SU-DHL-6 (cell line): ENCODE data around the gene PPP1R14B.

ENCODE experiments used
- H2AFZ ChIP-seq: fragments of 200-600 bp; sonication (generic); 2 replicates; pipeline ENCODE4 v1.6.1; 2014; ENCODE audit warnings: low read depth, mild to moderate bottlenecking, moderate library complexity, mixed read lengths, antibody characterized with exemption, low read length; ENCODE audit not compliant: severe bottlenecking
- H3F3A ChIP-seq: fragments of 200-600 bp; shearing (Covaris generic); 2 replicates; pipeline ENCODE4 v1.6.0; 2016; ENCODE audit warnings: antibody characterized with exemption, mild to moderate bottlenecking; ENCODE audit not compliant: insufficient read depth
- H3K27ac ChIP-seq: fragments of 200-600 bp; sonication (generic); 2 replicates; pipeline ENCODE4 v1.5.1; 2016; ENCODE audit warnings: low read depth, mild to moderate bottlenecking, low read length, moderate library complexity, mixed read lengths
- H3K27me3 ChIP-seq: fragments of 200-600 bp; sonication (generic), shearing (Covaris generic); 2 replicates; pipeline ENCODE4 v1.6.0; 2014; ENCODE audit warnings: mild to moderate bottlenecking, low read length
- H3K36me3 ChIP-seq: fragments of 200-600 bp; sonication (generic); 2 replicates; pipeline ENCODE4 v1.6.1; 2014; ENCODE audit warnings: mild to moderate bottlenecking, low read length, mixed read lengths
- H3K4me2 ChIP-seq: fragments of 300-600, 200-600 bp; shearing (Covaris generic), sonication (generic); 2 replicates; pipeline ENCODE4 v1.6.0; 2014; ENCODE audit warnings: low read length, low read depth, mild to moderate bottlenecking; ENCODE audit not compliant: poor library complexity, severe bottlenecking
- H3K4me3 ChIP-seq: fragments of 200-600 bp; sonication (generic); 2 replicates; pipeline ENCODE4 v1.5.1; 2014; ENCODE audit warnings: antibody characterized with exemption, low read length, mild to moderate bottlenecking, mixed read lengths; ENCODE audit not compliant: insufficient read depth, poor library complexity, severe bottlenecking
- H3K79me2 ChIP-seq: fragments of 200-600 bp; sonication (generic); 2 replicates; pipeline ENCODE4 v1.6.1; 2014; ENCODE audit warnings: mild to moderate bottlenecking, low read length, moderate library complexity; ENCODE audit not compliant: insufficient read depth
- H3K9ac ChIP-seq: fragments of 200-600 bp; sonication (generic); 2 replicates; pipeline ENCODE4 v1.7.0; 2014; ENCODE audit warnings: mild to moderate bottlenecking, low read length
- H3K9me2 ChIP-seq: fragments of 200-600 bp; sonication (generic); replicated peaks from 2 replicates; pipeline ENCODE4 v1.6.1; 2014; ENCODE audit warnings: low read length; ENCODE audit not compliant: insufficient read depth
- H3K9me3 ChIP-seq: fragments of 200-600 bp; sonication (generic); 2 replicates; pipeline ENCODE4 v1.6.1; 2014; ENCODE audit warnings: low read length, mixed read lengths; ENCODE audit not compliant: insufficient read depth
- H4K20me1 ChIP-seq: fragments of 200-600 bp; sonication (generic); 2 replicates; pipeline ENCODE4 v1.6.1; 2014; ENCODE audit warnings: low read depth, mild to moderate bottlenecking, antibody characterized with exemption, low read length, moderate library complexity, mixed read lengths
- EZH2phosphoT487 ChIP-seq: fragments of 200-600 bp; sonication (generic), shearing (Covaris generic); conservative IDR thresholded peaks from 2 replicates; pipeline ENCODE4 v1.6.1; 2018; ENCODE audit warnings: mild to moderate bottlenecking, antibody characterized with exemption, low read length, moderate library complexity, mixed read lengths
- TF ChIP-seq, protein P1 (sequence below): fragments of 200-600 bp; sonication (generic); IDR thresholded peaks from one replicate; pipeline ENCODE4 v1.5.1; 2017; ENCODE audit warnings: antibody characterized with exemption, mild to moderate bottlenecking, low read length, moderate library complexity; ENCODE audit not compliant: insufficient read depth, poor library complexity, severe bottlenecking

The PPP1R14B gene

DNA sequence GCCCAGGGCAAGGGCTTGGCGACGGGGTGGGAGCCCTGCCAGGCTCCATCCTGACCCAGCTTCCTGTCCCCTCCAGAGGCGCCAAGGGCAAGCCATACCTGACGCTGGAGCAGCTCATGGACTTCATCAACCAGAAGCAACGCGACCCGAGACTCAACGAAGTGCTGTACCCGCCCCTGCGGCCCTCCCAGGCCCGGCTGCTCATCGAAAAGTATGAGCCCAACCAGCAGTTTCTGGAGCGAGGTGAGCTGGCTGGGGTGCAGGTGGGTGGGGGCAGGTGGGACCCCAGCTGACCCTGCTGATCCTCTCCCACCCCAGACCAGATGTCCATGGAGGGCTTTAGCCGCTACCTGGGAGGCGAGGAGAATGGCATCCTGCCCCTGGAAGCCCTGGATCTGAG, 9.6 kb upstream of the PPP1R14B start:
- Histone ChIP-seq H3K36me3 (no peaks in the 10 kb centered on the region), H2AFZ (no peak overlapping the region), H3K4me3 (no peak overlapping the region), H3K9me2 (no peaks in the 10 kb centered on the region), H3K27ac (no peak overlapping the region), H3K9me3 (no peaks in the 10 kb centered on the region), H3K79me2 (peaks cover 9% of the 10 kb centered on the region; the same call in 1 of the 2 replicates), H3K27me3 (no peaks in the 10 kb centered on the region), H3K4me2 (no peak overlapping the region), H4K20me1 (no peaks in the 10 kb centered on the region), H3F3A (0 out of 2 replicates have a peak, but pooled peaks cover 3% of the 10 kb centered on the region), H3K9ac (no peak overlapping the region)
- no peak for TF ChIP-seq EZH2phosphoT487
- TF ChIP-seq, protein P1, sequence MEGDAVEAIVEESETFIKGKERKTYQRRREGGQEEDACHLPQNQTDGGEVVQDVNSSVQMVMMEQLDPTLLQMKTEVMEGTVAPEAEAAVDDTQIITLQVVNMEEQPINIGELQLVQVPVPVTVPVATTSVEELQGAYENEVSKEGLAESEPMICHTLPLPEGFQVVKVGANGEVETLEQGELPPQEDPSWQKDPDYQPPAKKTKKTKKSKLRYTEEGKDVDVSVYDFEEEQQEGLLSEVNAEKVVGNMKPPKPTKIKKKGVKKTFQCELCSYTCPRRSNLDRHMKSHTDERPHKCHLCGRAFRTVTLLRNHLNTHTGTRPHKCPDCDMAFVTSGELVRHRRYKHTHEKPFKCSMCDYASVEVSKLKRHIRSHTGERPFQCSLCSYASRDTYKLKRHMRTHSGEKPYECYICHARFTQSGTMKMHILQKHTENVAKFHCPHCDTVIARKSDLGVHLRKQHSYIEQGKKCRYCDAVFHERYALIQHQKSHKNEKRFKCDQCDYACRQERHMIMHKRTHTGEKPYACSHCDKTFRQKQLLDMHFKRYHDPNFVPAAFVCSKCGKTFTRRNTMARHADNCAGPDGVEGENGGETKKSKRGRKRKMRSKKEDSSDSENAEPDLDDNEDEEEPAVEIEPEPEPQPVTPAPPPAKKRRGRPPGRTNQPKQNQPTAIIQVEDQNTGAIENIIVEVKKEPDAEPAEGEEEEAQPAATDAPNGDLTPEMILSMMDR = no peak

DNA sequence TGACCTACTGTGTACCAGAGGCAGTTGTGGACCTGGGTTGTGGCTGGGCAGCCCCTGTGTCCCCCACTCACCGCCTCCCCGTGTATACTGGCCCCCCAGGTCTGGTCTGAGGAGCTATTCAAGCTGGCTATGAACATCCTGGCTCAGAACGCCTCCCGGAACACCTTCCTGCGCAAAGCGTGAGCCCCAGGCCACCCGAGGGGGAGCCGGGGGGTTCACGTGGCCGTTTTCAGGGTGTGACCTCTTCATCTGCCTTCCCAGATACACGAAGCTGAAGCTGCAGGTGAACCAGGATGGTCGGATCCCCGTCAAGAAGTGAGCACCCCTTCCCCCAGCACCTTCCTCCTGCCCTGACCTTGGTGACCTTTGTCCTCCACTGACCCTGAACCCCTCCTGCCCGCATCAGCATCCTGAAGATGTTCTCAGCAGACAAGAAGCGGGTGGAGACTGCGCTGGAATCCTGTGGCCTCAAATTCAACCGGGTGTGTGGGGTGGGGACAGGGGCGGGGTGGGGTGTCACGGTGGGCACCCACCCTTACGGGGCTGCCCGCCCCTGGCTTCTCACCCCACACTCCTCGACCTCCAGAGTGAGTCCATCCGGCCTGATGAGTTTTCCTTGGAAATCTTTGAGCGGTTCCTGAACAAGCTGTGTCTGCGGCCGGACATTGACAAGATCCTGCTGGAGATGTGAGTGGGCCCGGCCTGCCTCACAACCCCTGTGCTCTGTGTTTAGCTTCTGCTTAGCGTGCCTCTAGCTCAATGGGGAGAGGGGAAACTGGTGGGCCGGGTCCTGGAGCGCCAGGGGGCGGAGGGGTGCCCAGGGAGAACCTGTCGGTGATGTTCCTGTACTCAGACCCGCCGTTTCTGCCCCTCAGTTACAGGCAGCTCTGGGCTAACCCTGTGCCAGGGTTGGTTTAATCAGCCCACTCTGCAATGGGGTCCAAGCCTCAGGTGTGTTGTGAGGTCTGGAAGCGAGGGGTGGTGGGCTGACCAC, 8.7 kb upstream of the PPP1R14B start:
- Histone ChIP-seq H3K4me2 (no peak overlapping the region), H3K9ac (no peak overlapping the region), H4K20me1 (no peaks in the 10 kb centered on the region), H2AFZ (no peak overlapping the region), H3K9me3 (no peaks in the 10 kb centered on the region), H3F3A (0 out of 2 replicates have a peak, but pooled peaks cover 3% of the 10 kb centered on the region), H3K9me2 (no peaks in the 10 kb centered on the region), H3K4me3 (no peak overlapping the region), H3K36me3 (no peaks in the 10 kb centered on the region), H3K27me3 (no peaks in the 10 kb centered on the region), H3K27ac (no peak overlapping the region), H3K79me2 (peaks cover 9% of the 10 kb centered on the region; the same call in 1 of the 2 replicates)
- TF ChIP-seq EZH2phosphoT487 = no peak
- TF ChIP-seq, protein P1 = no peak

DNA sequence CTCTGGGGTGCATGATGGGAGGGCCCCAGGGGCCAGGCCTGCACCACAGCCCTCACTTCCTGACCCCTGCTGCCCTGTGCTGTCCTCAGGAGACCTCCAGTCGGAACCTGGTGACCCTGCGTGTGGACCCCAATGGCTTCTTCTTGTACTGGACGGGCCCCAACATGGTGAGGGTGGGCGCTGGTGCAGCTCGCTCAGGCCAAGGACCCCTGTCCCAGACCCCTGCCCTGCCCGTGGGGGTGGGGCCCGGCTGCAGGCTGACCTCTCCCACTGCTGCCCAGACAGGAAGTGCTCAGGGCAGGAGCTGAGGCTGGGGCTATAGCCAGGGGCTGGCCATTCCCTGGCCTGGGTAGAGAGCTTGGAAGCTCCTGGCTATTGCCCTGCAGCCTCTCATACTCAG, 7.6 kb upstream of the PPP1R14B start:
- no peak overlapping the region for H2AFZ ChIP-seq
- 0 out of 2 replicates have a peak, but pooled peaks cover 3% of the 10 kb centered on the region for H3F3A ChIP-seq
- peaks cover 9% of the 10 kb centered on the region; the same call in 1 of the 2 replicates for H3K79me2 ChIP-seq
- no peaks in the 10 kb centered on the region for H3K9me3 ChIP-seq
- no peak for TF ChIP-seq EZH2phosphoT487
- TF ChIP-seq, protein P1 = no peak
- no peaks in the 10 kb centered on the region for H3K36me3 ChIP-seq
- no peak overlapping the region for H3K9ac ChIP-seq
- no peak overlapping the region for H3K4me3 ChIP-seq
- no peak overlapping the region for H3K4me2 ChIP-seq
- no peaks in the 10 kb centered on the region for H3K9me2 ChIP-seq
- H4K20me1 ChIP-seq = no peaks in the 10 kb centered on the region
- H3K27me3 ChIP-seq = no peaks in the 10 kb centered on the region
- H3K27ac ChIP-seq = no peak overlapping the region
